A549 (cell line): ENCODE data around the gene EXT2.

Source experiments
- CTCF ChIP-seq: fragments of >200 bp; sonication (Bioruptor Twin); formaldehyde crosslinking; IDR thresholded peaks from 3 replicates; pipeline ENCODE4 v1.5.1; 2016
- EHMT2 ChIP-seq: fragments of 200-600 bp; sonication (generic); IDR thresholded peaks from 2 replicates; pipeline ENCODE4 v1.6.1; 2016; ENCODE audit warnings: antibody characterized with exemption, low read depth, mild to moderate bottlenecking, moderate library complexity
- EP300 ChIP-seq, 2 experiments: fragments of >200 bp; sonication (Bioruptor Twin); formaldehyde crosslinking; IDR thresholded peaks; 2 replicates in 1 of 2; 3 replicates in 1 of 2; pipeline ENCODE4 v1.6.1; 2016 to 2017
- ESRRA ChIP-seq: fragments of 150-350 bp; IDR thresholded peaks from 2 replicates; pipeline ENCODE4 v1.6.1; 2014; ENCODE audit warnings: mild to moderate bottlenecking, low read length, borderline replicate concordance
- KDM1A ChIP-seq: fragments of 200-600 bp; sonication (generic); IDR thresholded peaks from 2 replicates; pipeline ENCODE4 v1.6.1; 2016; ENCODE audit warnings: low read depth, mild to moderate bottlenecking
- PHF8 ChIP-seq: fragments of 200-600 bp; sonication (generic); IDR thresholded peaks from 2 replicates; pipeline ENCODE4 v1.6.1; 2016; ENCODE audit warnings: low read depth, mild to moderate bottlenecking, antibody characterized with exemption, moderate library complexity, borderline replicate concordance
- POLR2A ChIP-seq: IDR thresholded peaks from 2 replicates; pipeline ENCODE4 v1.6.1; 2012; ENCODE audit warnings: mild to moderate bottlenecking, low read length
- RAD21 ChIP-seq, 2 experiments: fragments of >200 bp in 1 of 2; sonication (Bioruptor Twin) in 1 of 2; formaldehyde crosslinking in 1 of 2; IDR thresholded peaks in 1 of 2; conservative IDR thresholded peaks in 1 of 2; 2 replicates in 1 of 2; 3 replicates in 1 of 2; pipeline ENCODE4 v1.6.1; 2012 to 2018; ENCODE audit warnings: inconsistent platforms in 1 of 2
- TP53 ChIP-seq: fragments of 250-450 bp; sonication (Bioruptor Pico); IDR thresholded peaks from 2 replicates; pipeline ENCODE4 v1.5.0; 2021; ENCODE audit warnings: mild to moderate bottlenecking, moderate library complexity
- TF ChIP-seq, protein P1 (sequence below): fragments of 150-350 bp; IDR thresholded peaks from 2 replicates; pipeline ENCODE4 v1.6.1; 2014; ENCODE audit warnings: low read depth, mild to moderate bottlenecking, low read length
- TF ChIP-seq, protein P2 (sequence below): IDR thresholded peaks from 2 replicates; pipeline ENCODE4 v1.6.1; 2012

- no peak for TF ChIP-seq CTCF
- no peak for TF ChIP-seq POLR2A
- TF ChIP-seq TP53 (CRISPR knock-in tag): no peak
- TF ChIP-seq EP300 (IDR thresholded peaks at IDR 0.05): no peak
- TF ChIP-seq, protein P1, sequence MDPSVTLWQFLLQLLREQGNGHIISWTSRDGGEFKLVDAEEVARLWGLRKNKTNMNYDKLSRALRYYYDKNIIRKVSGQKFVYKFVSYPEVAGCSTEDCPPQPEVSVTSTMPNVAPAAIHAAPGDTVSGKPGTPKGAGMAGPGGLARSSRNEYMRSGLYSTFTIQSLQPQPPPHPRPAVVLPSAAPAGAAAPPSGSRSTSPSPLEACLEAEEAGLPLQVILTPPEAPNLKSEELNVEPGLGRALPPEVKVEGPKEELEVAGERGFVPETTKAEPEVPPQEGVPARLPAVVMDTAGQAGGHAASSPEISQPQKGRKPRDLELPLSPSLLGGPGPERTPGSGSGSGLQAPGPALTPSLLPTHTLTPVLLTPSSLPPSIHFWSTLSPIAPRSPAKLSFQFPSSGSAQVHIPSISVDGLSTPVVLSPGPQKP: no peak
- no peak for TF ChIP-seq EHMT2
- no peak for TF ChIP-seq RAD21 (conservative IDR thresholded peaks at IDR 0.05 in 1 of 2, IDR thresholded peaks at IDR 0.05 in 1 of 2)
- no peak for TF ChIP-seq ESRRA
- TF ChIP-seq, protein P2, sequence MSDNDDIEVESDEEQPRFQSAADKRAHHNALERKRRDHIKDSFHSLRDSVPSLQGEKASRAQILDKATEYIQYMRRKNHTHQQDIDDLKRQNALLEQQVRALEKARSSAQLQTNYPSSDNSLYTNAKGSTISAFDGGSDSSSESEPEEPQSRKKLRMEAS: no peak
- TF ChIP-seq KDM1A: no peak
- TF ChIP-seq PHF8: no peak
These were observed 45.6 kb upstream of the EXT2 start for GRCh38 chr11:44049832-44050231.
